ENCODE measurements around the gene IL36B.

Gene IL36B

DNA sequence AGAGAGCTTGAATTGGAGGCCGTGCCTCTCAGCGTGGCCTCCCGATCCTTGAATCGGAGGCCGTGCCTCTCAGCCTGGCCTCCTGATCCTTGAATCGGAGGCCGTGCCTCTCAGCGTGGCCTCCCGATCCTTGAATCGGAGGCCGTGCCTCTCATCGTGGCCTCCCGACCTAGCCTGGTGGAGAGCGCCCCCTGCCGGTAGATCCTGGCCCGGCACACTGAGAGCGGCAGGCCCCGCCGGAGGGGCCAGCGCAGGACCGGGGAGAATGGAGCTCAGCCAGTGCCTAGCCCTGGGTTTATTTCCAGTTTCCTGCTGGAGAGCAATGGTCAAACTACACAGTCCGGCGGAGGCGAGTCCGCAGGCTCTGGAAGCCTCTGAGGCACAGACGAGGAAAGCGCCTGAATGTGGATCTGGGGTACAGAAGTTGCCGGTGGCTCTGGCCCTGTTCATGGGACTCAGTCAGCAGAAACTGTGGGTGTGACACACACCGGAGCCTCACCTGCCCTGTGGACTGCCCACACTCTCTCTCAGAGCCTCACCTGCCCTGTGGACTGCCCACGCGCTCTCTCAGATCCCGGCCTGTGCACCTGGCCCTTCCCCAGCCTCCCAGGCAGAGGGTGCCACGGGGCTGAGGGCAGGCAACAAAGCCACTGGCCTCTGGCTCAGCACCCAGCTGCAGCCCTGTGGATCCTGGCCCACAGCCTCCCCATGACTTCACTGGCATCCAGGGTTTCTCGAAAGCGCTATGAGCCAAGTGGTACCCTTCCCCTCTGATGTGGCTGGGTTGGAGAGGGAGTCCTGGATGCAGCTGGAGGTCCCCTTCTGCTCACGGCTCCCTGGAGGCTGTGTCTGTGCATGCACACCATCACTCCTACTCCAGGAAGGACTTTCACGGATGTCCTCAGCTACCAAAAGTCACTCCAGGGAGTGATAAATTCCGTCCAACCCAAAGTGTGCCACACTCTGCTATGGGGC is 1.5 kb downstream of the IL36B start:
- no peak for DNase-seq

DNA sequence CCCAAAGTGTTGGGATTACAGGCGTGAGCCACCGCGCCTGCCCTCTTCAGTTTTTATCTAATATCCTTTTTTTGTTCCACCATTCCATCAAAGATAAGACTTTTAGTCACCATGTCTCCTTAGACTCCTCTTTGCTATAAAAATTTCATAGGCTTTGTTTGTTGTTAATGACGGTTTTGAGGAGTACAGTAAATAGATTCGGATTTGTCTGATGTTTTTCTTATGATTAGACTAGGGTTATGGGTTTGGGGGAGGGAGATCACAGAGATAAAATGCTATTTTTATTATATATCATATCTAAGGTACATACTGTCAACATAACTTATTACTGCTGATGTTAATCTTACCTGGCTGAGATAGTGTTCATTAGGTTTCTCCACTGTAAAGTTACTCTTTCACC is 6.2 kb downstream of the IL36B start:
- DNase-seq: no peak

DNA sequence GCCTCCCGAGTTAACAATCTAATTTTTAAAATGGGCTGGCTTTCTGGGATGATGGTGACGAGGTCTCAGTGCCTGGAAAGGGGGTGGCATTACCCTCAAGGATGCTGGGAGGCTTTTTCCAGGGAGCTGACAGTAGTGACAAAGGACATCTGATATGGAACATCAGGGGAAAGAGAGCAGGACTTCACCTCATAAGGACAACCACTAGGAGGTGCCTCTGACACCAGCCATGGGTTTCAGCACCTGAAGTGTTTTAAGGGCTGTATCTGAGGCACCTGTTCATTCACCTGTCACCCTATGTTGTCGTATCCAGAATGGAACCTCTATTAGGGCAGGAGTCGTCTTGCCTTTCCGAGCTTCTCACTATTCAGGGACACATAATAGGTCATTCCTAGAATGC is 10.8 kb downstream of the IL36B start:
- no peak for DNase-seq

DNA sequence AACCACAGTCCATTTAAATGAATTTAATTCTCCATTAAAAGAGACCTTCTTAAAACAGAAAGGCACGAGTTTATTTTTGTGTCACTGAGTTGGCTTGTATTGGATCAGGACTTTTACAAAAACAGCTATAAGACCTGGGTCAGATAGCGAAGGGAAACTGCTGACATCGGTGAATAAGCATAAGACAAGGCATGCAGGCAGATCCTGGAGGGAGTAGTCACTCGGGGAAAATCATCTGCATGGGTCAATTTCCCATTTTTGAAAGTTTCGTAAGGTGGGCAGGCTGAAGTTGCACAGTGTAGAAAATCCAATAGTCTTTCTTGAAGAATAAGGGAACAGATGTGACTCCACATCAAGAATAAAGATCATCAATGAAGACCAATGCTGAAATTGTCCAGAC is 12.9 kb downstream of the IL36B start:
- DNase-seq: no peak

DNA sequence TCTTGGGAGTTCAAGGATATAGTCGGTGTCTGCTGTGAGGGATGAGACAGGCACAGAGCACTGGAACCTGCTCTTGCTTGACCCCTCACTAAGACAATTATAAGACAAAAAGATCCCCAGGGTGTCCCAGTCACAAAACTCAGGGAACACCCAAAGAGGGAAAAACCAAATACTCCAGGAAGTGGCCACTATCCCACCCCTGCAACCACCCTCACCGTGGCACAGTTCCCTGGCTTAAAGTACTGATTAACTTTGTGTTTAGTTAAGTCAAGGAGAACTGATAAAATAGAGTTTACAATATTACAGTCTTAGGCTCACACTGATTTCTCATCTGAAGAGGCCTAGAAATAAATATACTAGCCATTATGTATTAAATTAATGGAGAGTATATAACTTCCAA is 13.5 kb downstream of the IL36B start:
- DNase-seq: no peak

DNA sequence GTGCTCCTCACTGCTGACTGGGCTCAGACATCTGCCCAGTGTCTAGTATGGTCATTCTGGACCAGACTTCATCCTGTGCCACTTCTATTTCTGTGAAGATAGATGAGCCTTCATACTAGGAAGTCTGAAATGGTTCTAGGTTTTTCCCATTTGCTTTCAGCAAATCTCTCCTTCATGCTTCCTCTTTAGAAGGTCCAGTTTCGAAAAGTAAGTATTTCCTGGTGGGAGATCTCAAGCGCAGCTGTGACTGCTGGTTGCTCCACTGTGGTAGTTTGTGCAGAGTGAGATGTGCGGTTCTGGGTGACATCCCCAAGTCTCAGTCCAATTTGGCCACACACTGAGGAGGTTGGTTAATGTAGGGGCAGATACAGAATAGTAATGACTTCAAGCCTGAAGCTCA is 14.4 kb downstream of the IL36B start:
- DNase-seq: no peak

DNA sequence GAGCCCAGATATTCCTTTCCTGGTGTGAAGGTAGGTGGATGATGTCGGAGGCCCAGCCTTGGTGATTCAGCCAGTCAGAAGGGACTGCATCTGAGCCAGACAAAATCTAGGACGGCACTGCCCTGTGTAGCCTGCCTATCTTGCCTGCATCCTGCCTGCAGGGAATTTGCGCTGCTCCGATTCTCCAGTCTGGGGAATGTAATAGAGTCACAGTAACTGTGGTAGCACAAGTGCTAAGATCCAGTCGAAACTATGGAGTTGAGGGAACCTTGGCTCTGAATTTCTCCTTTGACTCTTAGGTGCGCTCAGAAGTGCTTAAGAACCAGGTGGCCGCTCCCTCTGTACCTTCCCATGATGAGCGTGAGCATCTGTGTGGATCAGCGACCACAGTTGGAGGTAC is 15.9 kb downstream of the IL36B start:
- DNase-seq: no peak

DNA sequence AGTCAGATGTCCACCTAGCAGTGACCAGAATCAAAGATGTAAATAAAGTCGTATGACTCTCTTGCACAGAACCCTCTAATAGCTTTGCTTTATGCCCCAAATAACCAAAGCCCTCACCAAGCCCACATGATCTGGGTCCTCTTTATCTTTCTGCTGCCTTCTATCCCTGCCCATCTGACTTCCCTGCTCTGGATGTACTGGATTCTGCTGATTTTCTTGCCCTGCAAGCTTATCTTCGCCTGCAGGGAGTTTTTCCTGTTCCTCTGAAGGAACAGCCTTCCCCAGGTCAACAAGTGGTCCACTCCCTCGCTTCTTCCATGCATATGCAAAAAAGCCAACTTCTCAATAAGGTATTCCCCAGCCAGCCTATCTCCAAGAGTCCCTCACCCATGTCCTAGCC is 18.7 kb downstream of the IL36B start:
- DNase-seq: no peak

DNA sequence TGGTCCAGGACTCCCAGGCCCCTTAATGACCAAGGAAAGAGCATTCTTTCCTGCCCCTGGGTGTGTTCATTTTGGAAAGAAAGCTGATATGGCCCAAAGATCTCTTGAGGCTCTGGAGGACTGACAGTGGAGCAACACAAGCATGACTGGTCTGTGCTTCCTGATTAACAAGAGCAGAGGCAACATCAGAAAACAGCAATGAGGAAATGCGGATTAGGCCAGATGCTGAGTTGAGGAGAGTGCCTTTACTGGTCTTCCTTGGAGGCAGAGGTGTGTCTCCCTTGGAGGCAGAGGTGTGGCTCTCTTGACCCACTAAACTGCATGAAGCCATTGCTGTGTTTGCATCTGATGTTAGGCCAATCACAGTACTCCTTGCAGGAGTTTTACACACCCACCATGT is 19.9 kb downstream of the IL36B start:
- DNase-seq: no peak

DNA sequence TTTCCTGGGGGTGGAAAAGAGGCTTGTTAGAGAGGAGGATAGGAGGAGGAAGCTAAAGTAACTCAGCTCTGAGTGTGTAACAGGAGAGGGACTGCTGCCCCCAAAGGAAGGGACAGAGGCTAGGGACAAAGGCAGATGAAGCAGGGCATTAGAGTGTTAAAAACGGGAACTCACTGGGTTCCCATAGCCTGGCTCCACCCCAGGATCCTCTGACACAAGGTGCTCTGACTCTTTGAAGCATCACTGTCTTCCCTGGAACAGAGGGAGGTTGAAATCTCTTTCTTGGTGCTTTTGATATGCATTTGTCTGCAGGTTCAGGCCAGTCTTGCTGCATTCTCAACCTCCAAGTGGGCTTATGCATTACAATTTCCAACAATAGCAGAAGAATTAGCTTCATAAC is 24.6 kb downstream of the IL36B start:
- no peak for DNase-seq

DNA sequence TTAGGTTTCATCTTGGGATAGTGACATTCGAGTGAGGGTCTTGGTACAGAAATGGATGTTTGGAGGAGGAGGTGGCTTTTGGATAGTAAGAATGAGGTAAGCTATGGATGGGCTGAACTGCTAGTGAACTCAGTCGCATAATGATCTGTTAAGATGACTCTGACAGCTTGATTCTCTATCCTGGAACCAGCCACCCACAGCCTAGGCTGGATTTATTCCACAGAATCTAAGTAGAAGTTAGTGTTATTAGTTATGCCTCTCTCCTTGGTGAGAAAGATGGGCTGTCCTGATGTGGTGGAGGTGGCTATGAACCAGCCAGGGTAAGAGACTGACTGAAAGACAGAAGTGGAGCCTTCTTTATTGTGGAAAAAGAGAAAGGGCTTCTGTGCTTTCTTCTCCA is 25.0 kb downstream of the IL36B start:
- no peak for DNase-seq

DNA sequence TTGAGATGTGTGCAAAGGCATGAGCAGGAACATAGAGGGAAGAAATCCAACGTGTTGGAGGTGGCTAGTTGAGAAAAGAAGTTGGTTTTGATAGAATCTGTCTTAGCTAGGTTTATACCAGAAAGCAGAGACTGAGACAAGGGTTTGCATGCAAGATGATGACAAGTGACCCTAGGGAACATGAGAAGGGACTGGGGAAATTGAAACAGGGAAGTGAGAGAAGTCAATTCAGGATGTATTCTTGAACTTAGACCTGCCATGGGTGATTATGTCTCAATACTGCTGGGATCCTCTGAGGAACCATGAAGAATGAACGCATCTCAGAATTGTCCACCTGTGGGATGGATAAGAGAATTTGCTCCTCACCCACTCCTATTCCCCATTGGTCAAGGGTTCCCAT is 26.9 kb downstream of the IL36B start:
- DNase-seq: no peak

DNA sequence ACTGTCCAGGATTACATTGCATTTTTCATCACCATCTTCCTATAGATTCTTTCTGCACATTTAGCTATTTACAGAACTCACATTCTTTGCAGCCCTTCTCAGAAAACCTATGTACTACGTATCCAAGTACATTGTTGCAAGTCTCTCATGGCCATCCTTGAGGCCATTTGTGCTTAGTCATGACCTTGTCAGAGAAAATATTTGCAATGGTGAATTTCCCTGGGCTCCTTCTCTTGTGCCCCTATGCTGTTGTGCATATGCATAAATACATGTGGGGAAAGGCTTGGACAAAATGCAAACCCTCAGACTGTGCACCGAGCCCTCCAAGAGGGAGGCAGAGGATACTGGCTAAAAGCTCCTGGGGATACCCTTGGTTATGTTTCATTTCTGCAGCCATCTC is 27.9 kb downstream of the IL36B start:
- DNase-seq: no peak

DNA sequence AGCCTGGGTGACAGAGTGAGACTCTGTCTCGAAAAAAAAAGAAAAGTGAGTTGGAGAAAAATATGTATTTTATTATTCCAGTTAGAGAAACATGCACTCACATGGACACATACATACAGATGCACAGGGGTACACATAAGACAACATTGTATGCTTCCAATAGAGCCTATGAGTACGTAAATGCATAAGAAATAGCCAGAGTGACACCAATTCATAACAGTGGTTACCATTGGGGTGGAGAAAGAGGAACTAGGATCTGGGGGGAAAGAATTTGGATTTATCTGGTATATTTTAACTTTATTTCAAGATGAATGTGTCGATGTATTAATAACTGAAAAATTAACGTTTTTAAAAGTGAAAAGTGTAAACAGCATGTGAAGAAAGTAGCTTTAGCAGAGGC is 31.4 kb downstream of the IL36B start:
- no peak for DNase-seq

DNA sequence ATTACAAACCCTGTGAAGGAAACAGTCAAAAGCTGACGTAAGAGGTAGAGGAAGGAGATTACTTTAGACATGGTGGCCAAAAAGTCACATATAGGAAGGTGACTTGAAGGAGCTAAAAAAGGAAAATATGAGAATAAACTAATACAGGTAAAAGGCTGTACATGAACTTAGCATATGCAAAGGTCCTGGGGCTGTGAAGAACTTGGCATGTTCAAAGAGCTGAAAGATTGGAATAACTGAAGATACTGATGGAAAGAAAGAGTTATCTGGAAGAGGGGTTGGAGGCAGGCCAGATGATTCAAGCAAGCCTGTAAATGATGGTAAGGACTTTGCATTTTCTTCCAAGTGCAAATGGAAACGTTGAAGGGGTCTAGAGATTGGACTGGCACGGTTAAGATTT is 34.2 kb downstream of the IL36B start:
- DNase-seq: no peak

DNA sequence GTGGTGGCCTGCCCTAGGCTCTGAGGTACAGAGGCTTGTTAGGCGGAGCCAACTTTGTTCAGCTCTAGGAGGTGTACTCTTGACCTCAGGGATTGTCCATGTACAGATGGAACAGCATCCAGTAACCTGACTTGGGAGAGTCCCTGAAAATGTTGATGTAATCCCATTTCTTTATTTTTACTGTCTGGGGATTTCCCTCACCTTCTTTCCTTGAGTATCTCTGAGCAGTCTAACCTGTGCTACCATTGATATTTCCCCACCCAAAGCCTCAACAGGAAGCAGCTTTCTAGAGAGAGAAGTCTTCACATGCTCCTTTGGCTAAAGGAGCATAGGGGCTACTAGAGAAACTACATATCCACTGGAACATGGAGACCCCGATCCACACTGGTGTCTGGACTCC is 37.0 kb downstream of the IL36B start:
- no peak for DNase-seq

DNA sequence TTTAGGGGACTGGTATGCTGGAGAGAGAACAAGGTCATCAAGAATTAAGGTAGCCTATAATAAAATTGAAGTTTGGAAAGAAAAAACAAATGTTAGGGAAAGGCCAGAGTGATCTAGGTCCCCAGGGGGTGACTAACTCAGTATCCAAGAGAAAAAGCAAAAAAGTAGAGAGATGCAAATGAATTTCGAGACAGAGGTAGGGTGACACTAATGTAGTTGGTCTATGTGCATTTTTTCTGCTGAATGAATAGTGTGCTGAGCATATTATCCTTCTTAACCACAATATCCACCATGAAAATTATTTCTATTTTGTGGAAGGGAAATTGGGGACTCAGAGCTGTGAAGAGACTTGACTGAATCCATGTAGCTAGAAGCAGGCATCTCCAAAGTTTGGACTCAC is 37.6 kb downstream of the IL36B start:
- no peak for DNase-seq

DNA sequence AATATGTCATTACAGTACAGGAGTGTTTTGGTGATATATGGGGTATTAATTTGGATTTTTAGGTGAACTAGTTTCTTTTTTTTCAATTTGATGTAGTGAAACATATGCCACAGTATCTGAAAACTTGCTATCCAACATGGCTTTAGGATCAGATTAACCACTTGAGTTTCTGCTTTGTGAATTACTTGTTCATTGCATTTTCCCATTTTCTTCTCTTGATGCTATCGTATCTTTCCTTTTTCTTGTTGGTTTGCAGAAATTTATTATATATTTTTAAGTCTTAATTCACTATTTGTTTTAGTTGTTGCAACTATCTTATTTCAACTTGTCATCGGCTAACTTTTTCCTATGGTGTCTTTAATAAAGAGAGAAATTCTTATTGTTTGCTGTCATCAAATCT is 38.6 kb downstream of the IL36B start:
- DNase-seq: no peak

DNA sequence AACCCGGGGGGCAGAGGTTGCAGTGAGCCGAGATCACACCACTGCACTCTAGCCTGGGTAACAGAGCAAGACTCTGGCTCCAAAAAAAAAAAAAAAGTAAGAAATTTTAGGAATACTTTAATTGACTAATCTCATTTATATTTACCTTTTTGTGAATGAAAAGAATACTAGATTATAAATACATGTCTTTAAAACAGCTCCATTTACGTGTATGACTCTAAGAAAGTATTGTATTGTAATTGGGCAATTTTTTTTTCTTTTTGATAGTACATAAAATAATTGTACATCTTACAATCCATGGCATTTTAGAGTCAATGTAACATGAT is 39.4 kb downstream of the IL36B start:
- no peak for DNase-seq

DNA sequence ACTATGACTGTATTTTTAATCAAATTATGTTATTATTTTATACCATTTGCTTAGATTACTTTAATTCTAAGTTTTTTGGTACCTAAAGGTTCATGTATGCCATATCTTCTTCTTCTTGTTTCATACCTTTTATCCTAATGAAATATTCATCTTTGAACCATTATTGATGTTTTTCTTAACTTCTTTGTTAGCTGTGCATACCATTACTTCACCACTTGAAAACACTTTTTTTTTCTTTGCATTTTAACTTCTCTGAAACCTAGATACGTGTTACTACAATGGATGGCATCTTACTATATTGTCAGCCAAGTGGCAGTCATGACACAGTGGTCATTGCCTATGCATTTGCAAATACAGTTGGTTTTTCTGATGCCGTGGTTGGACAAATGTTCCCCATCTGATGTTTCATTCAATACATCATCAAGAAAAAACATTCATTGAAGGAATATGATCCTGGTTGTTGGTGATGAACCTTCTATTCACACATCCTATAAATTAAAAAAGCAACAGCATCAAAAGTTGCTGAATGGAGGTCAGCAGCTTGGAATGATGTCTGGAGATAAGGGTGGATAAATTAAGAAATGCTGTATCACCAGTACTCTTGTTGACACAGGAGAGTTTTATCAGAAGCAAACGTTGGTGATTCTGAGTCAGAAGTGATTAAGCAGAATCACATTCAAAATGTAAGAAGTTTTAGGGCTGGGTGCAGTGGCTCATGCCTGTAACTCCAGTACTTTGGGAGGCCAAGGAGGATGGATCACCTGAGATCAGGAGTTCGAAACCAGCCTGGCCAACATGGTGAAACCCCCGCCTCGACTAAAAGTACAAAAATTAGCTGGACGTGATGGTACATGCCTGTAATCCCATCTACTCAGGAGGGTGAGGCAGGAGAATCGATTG is 40.0 kb downstream of the IL36B start:
- DNase-seq: no peak

DNA sequence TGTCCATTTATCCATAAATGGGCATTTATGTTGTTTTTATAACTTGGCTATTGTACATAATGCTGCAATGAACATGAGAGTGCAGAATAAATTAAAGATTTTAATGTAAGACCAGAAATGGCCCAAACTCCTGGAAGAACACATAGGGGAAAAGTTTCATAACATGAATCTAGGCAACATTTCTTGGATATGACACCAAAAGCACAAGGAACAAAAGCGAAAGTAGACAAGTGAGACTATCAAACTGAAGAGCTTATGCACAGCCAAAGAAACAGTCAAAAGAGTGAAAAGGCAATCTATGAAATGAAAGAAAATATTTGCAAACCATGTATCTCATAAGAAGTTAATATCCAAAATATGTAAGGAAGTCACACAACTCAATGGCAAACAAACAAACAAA is 41.6 kb downstream of the IL36B start:
- DNase-seq: no peak

DNA sequence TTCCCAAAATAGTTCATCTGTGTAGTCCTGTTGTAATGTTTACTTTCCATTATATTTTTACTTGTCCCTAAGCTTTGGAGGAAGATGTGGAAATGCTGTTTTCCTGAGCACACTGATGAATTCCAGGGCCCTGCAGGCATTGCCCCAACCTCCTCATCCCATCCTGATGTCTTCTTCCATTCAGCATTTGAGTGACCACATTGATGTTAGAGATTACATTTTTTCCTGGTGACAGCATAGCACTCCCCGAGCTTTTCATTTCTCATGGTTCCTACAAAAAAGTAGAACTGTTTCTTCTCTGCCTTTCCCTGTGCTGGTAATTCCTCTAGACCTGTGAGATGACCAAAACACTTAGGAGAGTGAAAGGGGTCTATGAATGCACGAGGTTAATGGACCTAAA is 42.6 kb downstream of the IL36B start:
- no peak for DNase-seq

DNA sequence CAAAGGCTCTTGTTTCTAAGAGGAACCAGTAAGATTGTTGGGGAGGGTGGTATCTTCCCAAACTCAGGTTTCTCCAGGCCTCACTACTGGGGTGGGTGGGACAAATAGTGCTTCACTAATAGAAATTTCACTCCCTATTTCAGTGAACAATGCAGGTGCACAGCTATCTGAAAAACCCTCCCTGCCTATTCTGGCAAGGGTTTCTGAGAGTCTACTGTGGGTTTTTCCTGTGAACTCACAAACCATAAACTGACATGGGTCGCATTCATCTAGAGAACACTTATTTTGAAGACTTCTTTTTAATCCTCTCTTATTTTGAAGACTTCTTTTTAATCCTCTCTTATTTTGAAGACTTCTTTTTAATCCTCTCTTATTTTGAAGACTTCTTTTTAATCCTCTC is 43.0 kb downstream of the IL36B start:
- DNase-seq: no peak

DNA sequence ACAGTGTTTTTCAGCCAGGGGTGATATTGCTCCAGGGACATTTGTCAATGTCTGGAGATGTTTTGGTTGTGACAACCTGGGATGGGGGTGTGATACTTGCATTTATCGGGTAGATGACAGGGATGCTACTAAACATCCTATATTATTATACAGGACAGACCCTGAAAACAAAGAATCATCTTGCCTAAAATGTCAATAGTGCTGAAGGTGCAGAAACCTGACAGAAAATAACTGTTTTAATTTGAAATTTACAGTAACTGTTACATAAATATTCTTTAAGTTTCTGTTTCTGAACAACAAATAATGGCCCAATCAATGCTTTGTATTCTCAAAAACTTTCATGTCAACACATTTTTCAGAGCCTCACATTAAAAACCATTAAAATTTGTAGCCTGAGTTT is 45.4 kb downstream of the IL36B start:
- no peak for DNase-seq

All from NCI-H187 treated with DMSO at 0.1 percent for 48 hours (cell line).